GM13976 (cell line): ENCODE data around the gene FLT3.

Experiments
- DNase-seq: peaks from one replicate; pipeline ENCODE4 v3.0.0; 2012; ENCODE audit warnings: low spot score
- CTCF ChIP-seq: IDR thresholded peaks from 2 replicates; pipeline ENCODE4 v1.5.1; 2012; ENCODE audit warnings: borderline replicate concordance, mild to moderate bottlenecking; ENCODE audit not compliant: insufficient read depth; ENCODE audit errors: extremely low read depth, missing control alignments, control extremely low read depth
- in situ Hi-C: fragments of 300-500 bp; cut with MboI; formaldehyde crosslinking; loops from one replicate; pipeline ENCODE4 v1.12.0; 2022; ENCODE audit warnings: low sequenced_read_pairs, mixed read lengths, inconsistent platforms; ENCODE audit not compliant: unreplicated experiment

Gene FLT3

GRCh38 chr13:27979001-27979643 is 121.3 kb downstream of the FLT3 start:
- TF ChIP-seq CTCF, result no peak
- DNase-seq, result no peak
- in situ Hi-C loops, result loop anchor here (10.0 kb wide), 1 partner anchor 604 kb away; no protein-coding TSS in a partner anchor

GRCh38 chr13:27978301-27978968 is 121.9 kb downstream of the FLT3 start:
- in situ Hi-C loops, result loop anchor here (10.0 kb wide), 1 partner anchor 604 kb away; no protein-coding TSS in a partner anchor
- no peak for DNase-seq
- no peak for TF ChIP-seq CTCF

- in situ Hi-C loops, result loop anchor here (10.0 kb wide), 1 partner anchor 603 kb away; no protein-coding TSS in a partner anchor
- peak; percentile 26 for DNase-seq
- no peak for TF ChIP-seq CTCF
Measured at GRCh38 chr13:27977476-27978300, 122.7 kb downstream of the FLT3 start.

GRCh38 chr13:27976362-27977091 is 123.8 kb downstream of the FLT3 start:
- no peak for TF ChIP-seq CTCF
- DNase-seq, result no peak
- in situ Hi-C loops, result loop anchor here (10.0 kb wide), 1 partner anchor 602 kb away; no protein-coding TSS in a partner anchor

- in situ Hi-C loops, result loop anchor here (10.0 kb wide), 1 partner anchor 601 kb away; no protein-coding TSS in a partner anchor
Measured at GRCh38 chr13:27975564-27976361, 124.6 kb downstream of the FLT3 start.

More at GRCh38 chr13:27975564-27976361, 124.6 kb downstream of the FLT3 start:
- peak; percentile 37 for DNase-seq
- TF ChIP-seq CTCF, result no peak
